ENCODE data around the gene EREG.
A peak's percentile ranks its signal among the peaks of the same experiment; 100 is the strongest.

GRCh38 chr4:74374128-74374527 is 9.2 kb downstream of the EREG start:
- TF ChIP-seq POLR2A (IDR thresholded peaks at IDR 0.05): no peak
- TF ChIP-seq POLR2AphosphoS5 (IDR thresholded peaks at IDR 0.05): peak in 1 of 3 donors; percentile 21

All from spleen (tissue), 3 donors.